A673 (cell line): ENCODE measurements around the gene SNAP47. TPM values are rescaled to one million over a fixed set of nuclear protein-coding genes. Genes with fewer than 3 reads are reported as not detected.

Experiments used
- BruUV-seq: library from RNA; stranded (reverse); fragments of 400-500 nt; replicated peaks from 2 replicates; lab custom pipeline; 2021; lab: Mats Ljungman, UMichigan
- CTCF ChIA-PET: fragments of 300-600 bp; sonication (Branson Sonifier 250); formaldehyde crosslinking; loops from one replicate; lab custom pipeline; 2022; ENCODE audit warnings: antibody characterized with exemption; lab: Charles Lee
- POLR2A ChIA-PET: fragments of 300-600 bp; sonication (Branson Sonifier 250); formaldehyde crosslinking; loops from one replicate; lab custom pipeline; 2022; ENCODE audit warnings: antibody characterized with exemption; ENCODE audit not compliant: low non-redundant PET; lab: Charles Lee
- DNase-seq: peaks from one replicate; pipeline ENCODE4 v3.0.0-alpha.2; 2015; ENCODE audit warnings: low spot score
- H3K27ac ChIP-seq: fragments of 200-600 bp; sonication (generic); 2 replicates; pipeline ENCODE4 v1.5.1; 2016; ENCODE audit warnings: mixed run types, low read depth, mild to moderate bottlenecking, mixed read lengths, antibody characterized with exemption, low read length; ENCODE audit not compliant: poor library complexity, severe bottlenecking
- H3K27me3 ChIP-seq: fragments of 200-600 bp; sonication (generic); replicated peaks from 2 replicates; pipeline ENCODE4 v1.6.1; 2017; ENCODE audit warnings: mixed run types, low read depth, mild to moderate bottlenecking, mixed read lengths, antibody characterized with exemption, low read length; ENCODE audit not compliant: insufficient read depth, poor library complexity
- H3K36me3 ChIP-seq: fragments of 200-600 bp; sonication (generic); 2 replicates; pipeline ENCODE4 v1.6.1; 2016; ENCODE audit warnings: mixed run types, mild to moderate bottlenecking, mixed read lengths, antibody characterized with exemption, low read length; ENCODE audit not compliant: insufficient read depth, poor library complexity, severe bottlenecking
- H3K4me1 ChIP-seq: fragments of 200-600 bp; sonication (generic); 2 replicates; pipeline ENCODE4 v1.6.1; 2017; ENCODE audit warnings: mixed run types, mild to moderate bottlenecking, mixed read lengths, antibody characterized with exemption, low read length; ENCODE audit not compliant: insufficient read depth, poor library complexity, severe bottlenecking
- H3K4me3 ChIP-seq: fragments of 200-600 bp; sonication (generic); 2 replicates; pipeline ENCODE4 v1.5.1; 2016; ENCODE audit warnings: low read depth, mixed run types, mild to moderate bottlenecking, mixed read lengths, low read length; ENCODE audit not compliant: poor library complexity, severe bottlenecking
- H3K9me3 ChIP-seq: fragments of 200-600 bp; sonication (generic); 2 replicates; pipeline ENCODE4 v1.6.1; 2016; ENCODE audit warnings: mixed run types, low read depth, mild to moderate bottlenecking, mixed read lengths, antibody characterized with exemption, low read length; ENCODE audit not compliant: poor library complexity, severe bottlenecking
- EZH2 ChIP-seq: fragments of 200-600 bp; sonication (generic); IDR thresholded peaks from 2 replicates; pipeline ENCODE4 v1.6.1; 2017; ENCODE audit warnings: borderline replicate concordance, low read depth, mild to moderate bottlenecking, mixed read lengths, antibody characterized with exemption, low read length; ENCODE audit not compliant: poor library complexity, severe bottlenecking
- intact Hi-C: fragments of 100-400 bp; cut with micrococcal nuclease; formaldehyde crosslinking; loops from one replicate; pipeline ENCODE4 v1.10.0; 2022; ENCODE audit not compliant: unreplicated experiment
- total RNA-seq: library from RNA; stranded (reverse); gene quantifications from 2 replicates; pipeline ENCODE4 v1.2.3, GENCODE V29; 2021
- TF ChIP-seq, protein P1 (sequence below): fragments of 300-800, 200-600 bp; sonication (generic); conservative IDR thresholded peaks from 2 replicates; pipeline ENCODE4 v1.5.1; 2017; ENCODE audit warnings: low read depth, mild to moderate bottlenecking, antibody characterized with exemption, low read length, moderate library complexity, mixed read lengths

SNAP47 gene
- total RNA-seq, 1 experiment from 2014 or later, result 36.4 TPM

DNA sequence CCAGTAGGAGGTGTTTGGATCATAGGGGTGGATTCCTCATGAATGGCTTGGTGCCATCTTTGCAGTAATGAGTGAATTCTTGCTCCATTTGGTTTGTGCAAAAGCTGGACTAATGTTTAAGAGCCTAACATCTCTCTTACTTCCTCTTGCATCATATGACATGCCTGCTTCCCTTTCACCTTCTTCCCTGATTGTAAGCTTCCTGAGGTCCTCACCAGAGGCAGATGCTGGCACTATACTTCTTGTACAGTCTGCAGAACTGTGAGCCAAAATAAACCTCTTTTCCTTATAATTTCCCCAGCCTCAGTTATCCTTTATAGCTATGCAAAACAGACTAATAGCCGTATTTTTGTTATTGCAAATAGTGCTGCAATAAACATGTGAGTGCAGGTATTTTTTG lies 88.3 kb downstream of the SNAP47 start:
- POLR2A ChIA-PET, result no interaction called here
- CTCF ChIA-PET, result no interaction called here

GRCh38 chr1:227824204-227824603 lies 89.0 kb downstream of the SNAP47 start:
- no peak overlapping the region for H3K4me3 ChIP-seq
- no peaks in the 10 kb centered on the region for H3K36me3 ChIP-seq
- DNase-seq, result no peak
- BruUV-seq, result no TSS peak
- no peaks in the 10 kb centered on the region for H3K9me3 ChIP-seq
- no peaks in the 10 kb centered on the region for H3K4me1 ChIP-seq
- H3K27ac ChIP-seq, result no peak overlapping the region
- intact Hi-C loops, result no loop called here
- TF ChIP-seq, protein P1, sequence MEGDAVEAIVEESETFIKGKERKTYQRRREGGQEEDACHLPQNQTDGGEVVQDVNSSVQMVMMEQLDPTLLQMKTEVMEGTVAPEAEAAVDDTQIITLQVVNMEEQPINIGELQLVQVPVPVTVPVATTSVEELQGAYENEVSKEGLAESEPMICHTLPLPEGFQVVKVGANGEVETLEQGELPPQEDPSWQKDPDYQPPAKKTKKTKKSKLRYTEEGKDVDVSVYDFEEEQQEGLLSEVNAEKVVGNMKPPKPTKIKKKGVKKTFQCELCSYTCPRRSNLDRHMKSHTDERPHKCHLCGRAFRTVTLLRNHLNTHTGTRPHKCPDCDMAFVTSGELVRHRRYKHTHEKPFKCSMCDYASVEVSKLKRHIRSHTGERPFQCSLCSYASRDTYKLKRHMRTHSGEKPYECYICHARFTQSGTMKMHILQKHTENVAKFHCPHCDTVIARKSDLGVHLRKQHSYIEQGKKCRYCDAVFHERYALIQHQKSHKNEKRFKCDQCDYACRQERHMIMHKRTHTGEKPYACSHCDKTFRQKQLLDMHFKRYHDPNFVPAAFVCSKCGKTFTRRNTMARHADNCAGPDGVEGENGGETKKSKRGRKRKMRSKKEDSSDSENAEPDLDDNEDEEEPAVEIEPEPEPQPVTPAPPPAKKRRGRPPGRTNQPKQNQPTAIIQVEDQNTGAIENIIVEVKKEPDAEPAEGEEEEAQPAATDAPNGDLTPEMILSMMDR, result no peak
- no peak for TF ChIP-seq EZH2
- ChIA-PET CTCF (no interaction called here), POLR2A (no interaction called here)
- peaks cover 14% of the 10 kb centered on the region for H3K27me3 ChIP-seq

More for the DNA sequence above, 88.3 kb downstream of the SNAP47 start:
- H3K36me3 ChIP-seq, result no peaks in the 10 kb centered on the region
- H3K9me3 ChIP-seq, result no peaks in the 10 kb centered on the region
- H3K4me3 ChIP-seq, result no peak overlapping the region
- H3K4me1 ChIP-seq, result no peaks in the 10 kb centered on the region
- intact Hi-C loops, result no loop called here
- no TSS peak for BruUV-seq
- TF ChIP-seq, protein P1, result no peak
- no peak for TF ChIP-seq EZH2
- DNase-seq, result no peak
- H3K27me3 ChIP-seq, result peaks cover 12% of the 10 kb centered on the region
- no peak overlapping the region for H3K27ac ChIP-seq

DNA sequence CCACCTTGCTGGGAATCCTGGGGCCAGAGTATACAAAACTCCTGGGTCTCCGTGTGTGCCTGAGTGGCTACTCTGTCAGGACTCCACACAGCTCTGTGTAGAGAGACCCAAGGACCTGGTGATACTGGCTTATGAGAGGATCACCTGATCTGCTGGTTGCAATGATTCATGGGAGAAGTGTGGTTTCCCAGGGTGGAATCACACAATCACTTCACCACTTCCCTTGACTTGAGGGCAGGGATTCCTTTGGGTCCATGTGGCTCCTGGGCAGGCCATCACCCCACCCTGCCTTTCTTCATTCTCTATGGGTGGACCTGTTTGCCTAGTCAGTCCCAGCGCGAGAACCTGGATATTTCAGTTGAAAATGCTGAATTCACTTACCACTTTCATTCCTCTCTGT lies 93.6 kb downstream of the SNAP47 start:
- no peaks in the 10 kb centered on the region for H3K36me3 ChIP-seq
- DNase-seq, result no peak
- H3K9me3 ChIP-seq, result no peaks in the 10 kb centered on the region
- H3K4me1 ChIP-seq, result no peaks in the 10 kb centered on the region
- no peak overlapping the region for H3K27ac ChIP-seq
- intact Hi-C loops, result no loop called here
- TF ChIP-seq, protein P1, result no peak
- TF ChIP-seq EZH2, result no peak
- H3K4me3 ChIP-seq, result no peak overlapping the region
- H3K27me3 ChIP-seq, result peaks cover 10% of the 10 kb centered on the region
- ChIA-PET POLR2A (no interaction called here), CTCF (no interaction called here)
- BruUV-seq, result no TSS peak

Other genes starting within 250 kb of the SNAP47 start
- 10.2 and 10.9 TPM in 2 replicates for gene ZNF678, start 171.9 kb upstream of the SNAP47 start, total RNA-seq
- gene JMJD4, start 133 bp upstream of the SNAP47 start, total RNA-seq, result 20.7 and 23.2 TPM in 2 replicates
- not detected in 2 replicates for gene PRSS38, start 80.2 kb downstream of the SNAP47 start, total RNA-seq
- not detected in 2 replicates for gene WNT9A, start 212.5 kb downstream of the SNAP47 start, total RNA-seq